HCT116 (cell line): Measurements from ENCODE around the gene QRICH2. TPM values are rescaled to one million over a fixed set of nuclear protein-coding genes. Genes with fewer than 3 reads are reported as not detected.

Experiments used
- ATAC-seq: fragments of 200-7000 bp; cut with Tn5 transposase; 2 replicates; pipeline ENCODE4 v1.9.1; 2020; ENCODE audit warnings: mild to moderate bottlenecking, moderate library complexity
- BruUV-seq: library from RNA; stranded (reverse); fragments of 400-500 nt; replicated peaks from 2 replicates; lab custom pipeline; 2021; lab: Mats Ljungman, UMichigan
- CTCF ChIA-PET: fragments of 300-600 bp; sonication (Branson Sonifier 250); formaldehyde crosslinking; loops from one replicate; lab custom pipeline; 2021; ENCODE audit warnings: antibody characterized with exemption; lab: Charles Lee
- POLR2A ChIA-PET: fragments of 300-600, 350-600 bp; sonication (Branson Sonifier 250); formaldehyde crosslinking; loops from one replicate; lab custom pipeline; 2021; ENCODE audit warnings: antibody characterized with exemption; lab: Charles Lee
- RAD21 ChIA-PET, 2 experiments: fragments of 300-600 bp; sonication (Branson Sonifier 250); formaldehyde crosslinking; loops; one replicate each; lab custom pipeline; 2023; ENCODE audit warnings: low total read pairs in 2 of 2; ENCODE audit not compliant: uncharacterized antibody in 2 of 2, unreplicated experiment in 2 of 2, low non-redundant PET in 1 of 2; lab: Charles Lee
- DNase-seq: peaks from one replicate; pipeline ENCODE4 v3.0.0-alpha.2; 2010; ENCODE audit warnings: low read depth, low spot score
- H2AFZ ChIP-seq: fragments of 200-600 bp; shearing (Covaris generic), sonication (generic); 2 replicates; pipeline ENCODE4 v1.6.1; 2017; ENCODE audit warnings: low read depth, mixed run types, mixed read lengths, antibody characterized with exemption, low read length; ENCODE audit not compliant: poor library complexity, severe bottlenecking
- H3K27ac ChIP-seq: 2 replicates; pipeline ENCODE4 v1.5.1; 2012; ENCODE audit warnings: low read depth, low read length
- H3K27me3 ChIP-seq: fragments of 200-600 bp; sonication (generic); 2 replicates; pipeline ENCODE4 v1.6.1; 2016; ENCODE audit warnings: mixed run types, low read length, mixed read lengths; ENCODE audit not compliant: insufficient read depth
- H3K36me3 ChIP-seq, 2 experiments: fragments of 200-500 bp in 1 of 2; fragments of 200-600 bp in 1 of 2; sonication (Bioruptor generic) in 1 of 2; sonication (generic) in 1 of 2; 2 replicates each; pipeline versions ENCODE4 v1.5.1 to v1.6.1; 2014 to 2016; ENCODE audit warnings: low read length in 2 of 2, inconsistent platforms in 1 of 2, mixed read lengths in 1 of 2, mixed run types in 1 of 2; ENCODE audit not compliant: insufficient read depth in 2 of 2, control insufficient read depth in 1 of 2
- H3K4me1 ChIP-seq, 2 experiments: fragments of 200-600 bp in 1 of 2; sonication (generic) in 1 of 2; 2 replicates each; pipeline versions ENCODE4 v1.5.1 to v1.6.1; 2012 to 2017; ENCODE audit warnings: low read length in 2 of 2, inconsistent platforms in 1 of 2, mild to moderate bottlenecking in 1 of 2, mixed read lengths in 1 of 2, mixed run types in 1 of 2, moderate library complexity in 1 of 2; ENCODE audit not compliant: insufficient read depth in 2 of 2, control insufficient read depth in 1 of 2
- H3K4me2 ChIP-seq: fragments of 200-600 bp; sonication (generic); 2 replicates; pipeline ENCODE4 v1.6.1; 2017; ENCODE audit warnings: mixed run types, low read length, mixed read lengths
- H3K4me3 ChIP-seq, 2 experiments: fragments of 200-600 bp in 1 of 2; sonication (generic) in 1 of 2; replicated peaks in 1 of 2; 2 replicates each; pipeline ENCODE4 v1.5.1; 2011 to 2016; ENCODE audit warnings: low read length in 2 of 2, control low read depth in 1 of 2, low read depth in 1 of 2, mild to moderate bottlenecking in 1 of 2, mixed read lengths in 1 of 2, mixed run types in 1 of 2
- H3K79me2 ChIP-seq: fragments of 200-600 bp; sonication (generic); 2 replicates; pipeline ENCODE4 v1.6.1; 2017; ENCODE audit warnings: mild to moderate bottlenecking, mixed run types, low read length, moderate library complexity, mixed read lengths; ENCODE audit not compliant: insufficient read depth
- H3K9ac ChIP-seq: fragments of 200-600 bp; sonication (generic); 2 replicates; pipeline ENCODE4 v1.6.1; 2016; ENCODE audit warnings: low read length, mixed read lengths
- H3K9me2 ChIP-seq: fragments of 200-600 bp; sonication (generic), shearing (Covaris generic); 2 replicates; pipeline ENCODE4 v1.6.1; 2017; ENCODE audit warnings: mixed run types, mild to moderate bottlenecking, moderate library complexity; ENCODE audit not compliant: insufficient read depth
- H3K9me3 ChIP-seq, 2 experiments: fragments of 200-500 bp in 1 of 2; fragments of 200-600 bp in 1 of 2; sonication (Bioruptor generic) in 1 of 2; sonication (generic) in 1 of 2; 2 replicates each; pipeline ENCODE4 v1.6.1; 2014 to 2017; ENCODE audit warnings: low read length in 2 of 2, mixed read lengths in 2 of 2, inconsistent platforms in 1 of 2, low read depth in 1 of 2, mild to moderate bottlenecking in 1 of 2, mixed run types in 1 of 2, moderate library complexity in 1 of 2; ENCODE audit not compliant: control insufficient read depth in 1 of 2, insufficient read depth in 1 of 2
- H4K20me1 ChIP-seq: fragments of 200-600 bp; sonication (generic), shearing (Covaris generic); 2 replicates; pipeline ENCODE4 v1.6.1; 2017; ENCODE audit warnings: mixed run types, mild to moderate bottlenecking, moderate library complexity; ENCODE audit not compliant: insufficient read depth
- CBX3 ChIP-seq: IDR thresholded peaks from 2 replicates; pipeline ENCODE4 v1.6.1; 2012; ENCODE audit warnings: low read depth
- CTCF ChIP-seq, 3 experiments: fragments of 200-600 bp in 1 of 3; sonication (generic) in 1 of 3; IDR thresholded peaks in 2 of 3; conservative IDR thresholded peaks in 1 of 3; 2 replicates each; pipeline ENCODE4 v1.5.1; 2012 to 2017; ENCODE audit warnings: low read depth in 2 of 3, low read length in 2 of 3, antibody characterized with exemption in 1 of 3, borderline replicate concordance in 1 of 3, control low read depth in 1 of 3, mild to moderate bottlenecking in 1 of 3, mixed read lengths in 1 of 3, mixed run types in 1 of 3, moderate library complexity in 1 of 3; ENCODE audit not compliant: insufficient read depth in 1 of 3
- EGR1 ChIP-seq: IDR thresholded peaks from 2 replicates; pipeline ENCODE4 v1.6.1; 2012; ENCODE audit warnings: low read depth
- ELF1 ChIP-seq: IDR thresholded peaks from 2 replicates; pipeline ENCODE4 v1.6.1; 2012; ENCODE audit warnings: low read depth, borderline replicate concordance
- JUND ChIP-seq: IDR thresholded peaks from 2 replicates; pipeline ENCODE4 v1.6.1; 2012
- POLR2A ChIP-seq: IDR thresholded peaks from 2 replicates; pipeline ENCODE4 v1.7.0; 2011; ENCODE audit warnings: borderline replicate concordance; ENCODE audit not compliant: insufficient read depth, insufficient read length; ENCODE audit errors: extremely low read depth
- POLR2AphosphoS5 ChIP-seq: IDR thresholded peaks from 2 replicates; pipeline ENCODE4 v1.6.1; 2011; ENCODE audit warnings: mild to moderate bottlenecking, low read depth, low read length, moderate library complexity
- RAD21 ChIP-seq: IDR thresholded peaks from 2 replicates; pipeline ENCODE4 v1.6.1; 2012; ENCODE audit warnings: low read depth, mild to moderate bottlenecking
- REST ChIP-seq: IDR thresholded peaks from 2 replicates; pipeline ENCODE4 v1.6.1; 2012; ENCODE audit warnings: low read depth
- TCF7L2 ChIP-seq: IDR thresholded peaks from 2 replicates; pipeline ENCODE4 v1.7.0; 2011; ENCODE audit warnings: borderline replicate concordance, inconsistent platforms; ENCODE audit not compliant: insufficient read depth, insufficient read length; ENCODE audit errors: extremely low read depth
- ZBTB33 ChIP-seq: IDR thresholded peaks from 2 replicates; pipeline ENCODE4 v1.6.1; 2011; ENCODE audit warnings: mild to moderate bottlenecking, low read length, moderate library complexity; ENCODE audit not compliant: insufficient replicate concordance; ENCODE audit errors: extremely low read depth
- ZFX ChIP-seq: fragments of 450-650 bp; IDR thresholded peaks from 2 replicates; pipeline ENCODE4 v1.6.1; 2017
- intact Hi-C: fragments of 100-400 bp; cut with micrococcal nuclease; formaldehyde crosslinking; loops from 2 replicates; pipeline ENCODE4 v1.10.0; 2022
- total RNA-seq: library from RNA; stranded (reverse); gene quantifications from one replicate; pipeline ENCODE4 v1.2.1, GENCODE V29; 2021; ENCODE audit not compliant: unreplicated experiment

Gene QRICH2
- total RNA-seq, 1 experiment from 2014 or later, result 4.9 TPM

GRCh38 chr17:76353004-76353598 lies 45.0 kb upstream of the QRICH2 start:
- DNase-seq (no peak), ATAC-seq (peak; percentile 43)
- Histone ChIP-seq H3K4me2 (peak overlapping the region; percentile 82), H3K4me1 (peaks cover 0 to 23% of the 10 kb centered on the region in 2 experiments; a peak in 2 of 4 replicates), H3K27ac (peak overlapping the region; percentile 89), H3K36me3 (no peaks in the 10 kb centered on the region), H3K79me2 (peaks cover 41% of the 10 kb centered on the region), H3K4me3 (peak overlapping the region; percentile 93 to 99), H3K27me3 (no peaks in the 10 kb centered on the region), H3K9me3 (no peaks in the 10 kb centered on the region), H4K20me1 (peaks cover 4% of the 10 kb centered on the region; the same call in 1 of the 2 replicates), H2AFZ (peak overlapping the region; percentile 92), H3K9me2 (no peaks in the 10 kb centered on the region), H3K9ac (peak overlapping the region; percentile 87)
- no TSS peak for BruUV-seq
- TF ChIP-seq EGR1 (no peak), POLR2AphosphoS5 (no peak), CTCF (IDR thresholded peaks at IDR 0.05 in 2 of 3, conservative IDR thresholded peaks at IDR 0.05 in 1 of 3; ENCODE audit: borderline replicate concordance in 1 of 3, insufficient read depth in 1 of 3, low read depth in 2 of 3, low read length in 2 of 3) (no peak), ZBTB33 (no peak), TCF7L2 (no peak), RAD21 (no peak), JUND (no peak), CBX3 (no peak), ZFX (no peak), POLR2A (no peak), REST (no peak), ELF1 (no peak)
- ChIA-PET RAD21 (interaction anchor here in 1 of 2 experiments (0.6 kb wide), 1 partner anchor 16 kb away, joined by 3 read pairs; no protein-coding TSS in a partner anchor), POLR2A (interaction anchor here (1.1 to 2.2 kb wide), 7 partner anchors 8 to 148 kb away, joined by 3 to 26 read pairs (median 5); partner anchors contain the start of gene RHBDF2), CTCF (interaction anchor here (1.1 to 2.4 kb wide), 10 partner anchors 9 to 328 kb away, joined by 3 to 22 read pairs (median 4); no protein-coding TSS in a partner anchor)
- intact Hi-C loops, result loop anchor here (5.0 kb wide), 1 partner anchor 34 kb away; no protein-coding TSS in a partner anchor
